Esophagus (tissue), 2 donors: ENCODE data around the gene TPX2. TPM values are rescaled to one million over a fixed set of nuclear protein-coding genes. Genes with fewer than 3 reads are reported as not detected.
"Not testable (repeated sequence)": the region's sequence is repeated elsewhere in the genome, so short reads cannot be mapped to it uniquely, and the experiment has no call there.

Experiments used
- H3K27ac ChIP-seq, 2 donors: one replicate each; pipeline ENCODE4 v1.5.1; 2013; ENCODE audit warnings: low read depth in 2 of 2, mild to moderate bottlenecking in 2 of 2, inconsistent platforms in 1 of 2, low read length in 1 of 2, moderate library complexity in 1 of 2
- H3K27me3 ChIP-seq, 2 donors: one replicate each; pipeline ENCODE4 v1.6.1; 2013; ENCODE audit warnings: low read length in 2 of 2, control low read depth in 1 of 2, mild to moderate bottlenecking in 1 of 2; ENCODE audit not compliant: insufficient read depth in 2 of 2, control insufficient read depth in 1 of 2
- H3K36me3 ChIP-seq, 2 donors: one replicate each; pipeline ENCODE4 v1.6.1; 2013; ENCODE audit warnings: low read length in 1 of 2; ENCODE audit not compliant: control insufficient read depth in 2 of 2, insufficient read depth in 2 of 2
- H3K4me1 ChIP-seq, 2 donors: one replicate each; pipeline ENCODE4 v1.6.1; 2013; ENCODE audit warnings: low read length in 1 of 2; ENCODE audit not compliant: control insufficient read depth in 2 of 2, insufficient read depth in 2 of 2
- H3K4me3 ChIP-seq, 2 donors: one replicate each; pipeline ENCODE4 v1.5.1; 2013; ENCODE audit warnings: low read length in 2 of 2, mild to moderate bottlenecking in 2 of 2, low read depth in 1 of 2, moderate library complexity in 1 of 2
- H3K9me3 ChIP-seq, 2 donors: one replicate each; pipeline ENCODE4 v1.6.1; 2013; ENCODE audit warnings: mild to moderate bottlenecking in 2 of 2, low read depth in 1 of 2, low read length in 1 of 2, moderate library complexity in 1 of 2; ENCODE audit not compliant: control insufficient read depth in 2 of 2, insufficient read depth in 1 of 2
- WGBS, 2 donors: extraction: QIAGEN DNeasy Blood & Tissue Kit; methylation state at CpG; one replicate each; pipeline ENCODE4 v1.1.7; 2013; 5-methylcytosine and 5-hydroxymethylcytosine counted together
- polyA plus RNA-seq, 2 donors: library from polyadenylated mRNA; stranded (reverse); fragments of 200-250 nt; gene quantifications; one replicate each; pipeline ENCODE4 v1.2.3, GENCODE V29; 2013
- donor health status: healthy with polysubstance abuse.
- donor health status: Bipolar disorder and iron deficiency.

TPX2 gene
- polyA plus RNA-seq, 2 donors: 9.1 to 13.6 TPM

DNA sequence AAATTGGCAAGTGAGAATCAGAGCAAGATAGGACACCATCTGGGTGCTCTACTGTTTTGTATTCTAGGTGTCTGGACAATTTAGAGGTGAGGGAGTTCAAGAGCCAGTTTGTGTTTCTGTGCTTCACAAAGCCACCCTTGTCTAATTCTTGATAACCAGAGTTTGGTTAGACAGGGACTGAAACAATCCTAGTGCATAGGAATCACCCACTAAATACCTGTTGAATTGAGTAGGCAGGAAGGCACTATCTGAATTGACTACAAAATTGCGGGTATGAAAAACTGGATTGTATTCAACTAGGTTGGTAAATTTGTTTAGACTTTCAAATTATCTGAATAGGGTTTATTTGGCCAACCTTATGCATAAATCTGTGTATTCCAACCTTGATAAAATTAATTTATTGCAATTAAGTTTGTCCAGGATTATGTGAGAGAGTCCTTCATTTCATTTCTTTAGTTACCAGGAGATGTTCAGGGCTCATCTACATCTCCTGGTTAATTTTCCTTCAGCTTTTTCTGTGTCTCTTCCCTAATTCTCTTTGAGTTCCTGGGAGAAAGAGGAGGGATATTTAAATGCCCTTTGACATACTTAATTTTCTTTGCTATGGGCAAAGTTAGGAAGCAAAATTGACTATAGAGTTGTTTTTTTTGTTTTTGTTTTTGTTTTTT lies 1.7 kb downstream of the TPX2 start:
- Histone ChIP-seq H3K27me3 (no peaks in the 10 kb centered on the region), H3K4me3 (peak overlapping the region in 1 of 2 donors; percentile 77), H3K27ac (no peak overlapping the region), H3K36me3 (no peaks in the 10 kb centered on the region), H3K4me1 (no peaks in the 10 kb centered on the region), H3K9me3 (no peaks in the 10 kb centered on the region)
- 68 to 79% methylated on average over 1 of the region's 1 CpG for WGBS, 2 donors

DNA sequence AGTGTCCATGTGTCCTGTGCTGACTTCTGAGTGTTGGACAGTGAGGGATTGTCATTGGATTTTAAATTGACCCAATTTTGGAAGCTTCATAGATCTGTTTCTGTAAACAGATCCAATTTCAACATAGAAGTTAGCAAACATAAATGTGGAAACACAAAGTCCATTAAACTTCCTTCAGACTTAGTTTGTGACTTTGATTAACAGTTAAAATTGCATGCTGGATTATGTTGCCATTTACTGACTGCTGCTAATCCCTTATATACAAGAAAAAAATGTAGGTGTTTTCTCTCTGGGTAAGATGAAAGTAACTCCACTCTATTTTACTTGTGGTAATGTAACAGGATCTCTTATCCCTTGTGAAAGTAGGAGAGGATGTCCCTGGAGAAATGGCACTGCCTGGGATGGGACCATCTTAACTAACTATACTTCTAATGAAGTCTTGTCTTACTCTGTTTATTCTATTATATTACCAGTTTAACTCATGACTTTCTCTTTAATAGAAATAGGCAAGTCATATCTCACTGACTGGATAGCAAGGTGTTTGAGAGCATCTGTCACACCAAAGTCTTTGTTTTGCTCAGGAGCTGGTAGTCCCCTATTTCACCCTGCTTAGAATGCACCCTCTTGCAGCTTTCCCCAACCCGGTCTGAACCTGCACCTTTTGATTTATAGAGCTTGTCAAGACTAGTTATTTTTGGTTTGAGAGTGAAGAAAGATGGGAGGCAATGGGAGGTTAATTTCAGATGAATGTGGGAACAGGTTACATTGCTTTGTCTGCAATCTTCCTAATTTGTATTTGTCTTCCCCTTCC lies 7.2 kb downstream of the TPX2 start:
- Histone ChIP-seq H3K4me1 (no peaks in the 10 kb centered on the region), H3K27ac (no peak overlapping the region), H3K27me3 (no peaks in the 10 kb centered on the region), H3K9me3 (no peaks in the 10 kb centered on the region), H3K36me3 (no peaks in the 10 kb centered on the region), H3K4me3 (no peak overlapping the region)
- WGBS, 2 donors: 15 to 28% methylated on average over 1 of the region's 1 CpG

DNA sequence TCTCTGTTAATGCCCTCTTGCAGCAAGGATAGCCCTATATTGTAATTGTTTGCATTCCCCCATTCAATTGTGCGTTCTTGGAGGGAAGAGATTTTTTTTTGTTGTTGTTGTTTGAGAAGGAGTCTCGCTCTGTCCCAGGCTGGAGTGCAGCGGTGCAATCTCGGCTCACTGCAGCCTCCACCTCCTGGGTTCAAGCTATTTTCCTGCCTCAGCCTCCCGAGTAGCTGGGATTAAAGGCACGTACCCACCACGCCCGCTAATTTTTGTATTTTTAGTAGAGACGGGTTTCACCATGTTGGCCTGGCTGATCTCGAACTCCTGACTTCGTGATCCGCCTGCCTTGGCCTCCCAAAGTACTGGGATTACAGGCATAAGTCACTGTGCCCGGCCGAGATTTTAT lies 7.9 kb downstream of the TPX2 start:
- H3K4me3 ChIP-seq, H3K36me3 ChIP-seq, H3K27me3 ChIP-seq, H3K9me3 ChIP-seq, H3K4me1 ChIP-seq, H3K27ac ChIP-seq: not testable (repeated sequence)
- 87 to 91% methylated on average over 14 of the region's 14 CpGs for WGBS, 2 donors

DNA sequence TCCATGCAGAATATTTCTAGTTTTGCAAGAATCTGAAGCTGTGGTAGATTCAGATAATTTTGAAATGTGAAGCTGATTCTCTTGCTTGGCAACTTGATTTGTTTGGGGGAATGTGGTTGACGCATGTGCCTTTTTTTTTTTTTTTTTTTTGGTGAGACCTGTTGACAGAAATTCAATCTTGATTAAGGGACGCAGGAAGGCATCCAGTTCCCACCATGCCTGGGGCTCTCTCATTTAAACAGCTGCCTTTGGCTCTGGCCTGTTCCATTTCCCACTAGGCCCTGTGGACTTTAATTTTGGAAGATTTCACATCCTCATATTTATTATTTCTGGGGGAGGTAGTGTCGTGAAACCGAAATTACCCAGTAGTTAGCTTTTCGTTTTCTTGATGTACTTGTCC lies 8.6 kb downstream of the TPX2 start:
- WGBS, 2 donors: 57 to 60% methylated on average over 5 of the region's 5 CpGs

DNA sequence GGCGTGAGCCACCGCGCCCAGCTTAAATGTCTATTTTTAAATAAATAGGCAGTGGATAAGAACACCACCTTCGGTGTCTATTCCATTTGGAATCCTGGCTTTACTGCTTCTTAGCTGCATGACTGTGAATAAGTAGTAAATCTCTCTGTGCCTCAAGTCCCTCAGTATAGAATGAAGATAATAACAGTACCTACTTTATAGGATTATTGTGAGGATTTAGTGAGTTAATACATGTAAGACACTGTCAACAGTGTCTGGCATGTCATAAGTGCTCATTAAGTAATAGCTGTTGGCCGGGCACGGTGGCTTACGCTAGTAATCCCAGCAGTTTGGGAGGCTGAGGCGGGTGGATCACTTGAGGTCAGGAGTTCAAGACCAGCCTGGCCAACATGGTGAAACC lies 10.1 kb downstream of the TPX2 start:
- Histone ChIP-seq H3K36me3 (no peaks in the 10 kb centered on the region), H3K9me3 (no peaks in the 10 kb centered on the region), H3K4me3 (no peak overlapping the region), H3K27me3 (no peaks in the 10 kb centered on the region), H3K27ac (no peak overlapping the region), H3K4me1 (no peaks in the 10 kb centered on the region)
- WGBS, 2 donors: 74 to 83% methylated on average over 8 of the region's 8 CpGs

More for the DNA sequence above, 8.6 kb downstream of the TPX2 start:
- Histone ChIP-seq H3K36me3 (no peaks in the 10 kb centered on the region), H3K4me3 (no peak overlapping the region), H3K4me1 (no peaks in the 10 kb centered on the region), H3K27me3 (no peaks in the 10 kb centered on the region), H3K27ac (no peak overlapping the region), H3K9me3 (no peaks in the 10 kb centered on the region)

DNA sequence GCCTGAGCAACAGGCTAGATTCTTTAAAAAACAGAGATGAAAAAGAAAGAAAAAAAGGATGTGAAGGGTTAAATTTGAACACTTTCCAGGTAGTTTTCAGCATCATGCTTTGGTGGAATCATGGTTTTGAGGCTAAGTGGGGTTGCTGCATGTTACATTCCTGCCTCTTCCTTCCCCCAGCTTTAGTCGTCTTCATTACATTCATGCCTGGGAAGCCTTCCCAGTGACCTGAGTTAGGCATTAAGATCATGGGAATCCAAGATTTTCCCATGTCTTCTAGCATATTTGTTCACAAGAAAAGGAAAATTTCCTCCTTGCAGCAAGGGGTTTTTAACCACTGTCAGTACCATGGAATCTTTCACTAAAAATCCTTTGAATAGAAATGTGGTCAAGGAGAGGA lies 12.0 kb downstream of the TPX2 start:
- Histone ChIP-seq H3K4me1 (no peaks in the 10 kb centered on the region), H3K27me3 (no peaks in the 10 kb centered on the region), H3K4me3 (no peak overlapping the region), H3K36me3 (no peaks in the 10 kb centered on the region), H3K9me3 (no peaks in the 10 kb centered on the region), H3K27ac (no peak overlapping the region)
- 64 to 71% methylated on average over 1 of the region's 1 CpG for WGBS, 2 donors

DNA sequence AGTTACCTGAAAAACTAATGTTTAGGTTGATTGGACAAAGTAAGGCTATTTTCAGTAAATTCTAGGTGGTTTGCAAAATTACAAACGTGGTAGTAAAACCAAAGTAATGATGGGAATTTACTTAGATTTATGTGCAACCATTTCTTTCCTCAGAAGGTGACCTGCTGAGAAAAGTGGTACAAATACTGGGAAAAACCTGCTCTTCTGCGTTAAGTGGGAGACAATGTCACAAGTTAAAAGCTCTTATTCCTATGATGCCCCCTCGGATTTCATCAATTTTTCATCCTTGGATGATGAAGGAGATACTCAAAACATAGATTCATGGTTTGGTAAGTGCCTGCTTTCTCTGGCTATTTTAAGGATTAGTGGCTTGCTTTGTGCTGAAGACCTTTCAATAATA lies 18.2 kb downstream of the TPX2 start:
- H3K27ac ChIP-seq: no peak overlapping the region
- no peaks in the 10 kb centered on the region for H3K27me3 ChIP-seq
- no peaks in the 10 kb centered on the region for H3K9me3 ChIP-seq
- no peak overlapping the region for H3K4me3 ChIP-seq
- H3K4me1 ChIP-seq: no peaks in the 10 kb centered on the region
- no peaks in the 10 kb centered on the region for H3K36me3 ChIP-seq
- WGBS, 2 donors: 94 to 95% methylated on average over 3 of the region's 3 CpGs

DNA sequence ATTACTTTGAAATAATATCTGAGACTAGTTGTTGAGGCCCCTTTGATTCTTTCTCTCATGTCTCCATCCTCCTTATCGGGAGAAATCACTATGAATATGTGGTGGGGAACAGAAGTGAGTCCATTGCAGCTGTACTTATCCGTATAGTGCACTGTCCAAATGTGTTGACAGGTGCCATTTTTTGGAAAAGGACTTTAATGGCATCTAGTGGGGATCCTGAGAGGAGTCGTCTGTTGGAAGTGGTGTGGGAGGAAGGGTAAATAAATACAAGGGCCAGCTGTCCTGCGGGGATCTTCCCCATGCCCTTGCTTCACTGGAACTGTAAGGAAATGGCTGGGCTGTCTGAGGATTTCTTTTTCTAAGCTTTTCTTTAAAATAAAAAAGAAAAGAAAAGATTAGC lies 19.4 kb downstream of the TPX2 start:
- 77 to 79% methylated on average over 4 of the region's 4 CpGs for WGBS, 2 donors

DNA sequence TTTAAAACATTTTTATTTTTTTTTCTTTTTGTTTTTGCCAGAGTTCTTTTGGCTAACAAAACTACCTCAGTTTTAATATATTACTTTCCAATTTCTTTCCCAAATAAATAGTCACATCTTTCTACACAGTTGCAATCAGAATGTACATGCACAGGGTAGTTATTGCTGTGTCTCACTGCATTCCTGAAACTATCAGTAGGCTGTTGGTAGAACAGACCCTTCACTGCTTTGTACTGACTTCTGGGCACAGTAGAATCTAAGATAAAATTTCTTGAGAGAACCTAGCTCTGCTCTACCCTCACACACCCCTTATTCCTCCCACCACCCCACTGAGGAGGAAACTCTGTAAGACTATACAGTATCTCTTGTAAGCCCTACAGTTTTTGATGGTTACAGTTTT lies 19.9 kb downstream of the TPX2 start:
- Histone ChIP-seq H3K9me3 (no peaks in the 10 kb centered on the region), H3K4me1 (no peaks in the 10 kb centered on the region), H3K27ac (no peak overlapping the region), H3K36me3 (no peaks in the 10 kb centered on the region), H3K27me3 (no peaks in the 10 kb centered on the region), H3K4me3 (no peak overlapping the region)

More for the DNA sequence above, 19.4 kb downstream of the TPX2 start:
- no peaks in the 10 kb centered on the region for H3K27me3 ChIP-seq
- H3K36me3 ChIP-seq: no peaks in the 10 kb centered on the region
- no peak overlapping the region for H3K4me3 ChIP-seq
- H3K27ac ChIP-seq: no peak overlapping the region
- no peaks in the 10 kb centered on the region for H3K4me1 ChIP-seq
- H3K9me3 ChIP-seq: no peaks in the 10 kb centered on the region
